ENCODE results near the gene BANF2. TPM values are rescaled to one million over a fixed set of nuclear protein-coding genes. Genes with fewer than 3 reads are reported as not detected.

The BANF2 gene
- total RNA-seq, 1 experiment from 2014 or later: not detected

- no peak overlapping the region for H3K27ac Mint-ChIP-seq (ENCODE audit: unreplicated experiment)
- no peaks in the 10 kb centered on the region for H3K36me3 Mint-ChIP-seq (ENCODE audit: insufficient read depth, unreplicated experiment)
- intact Hi-C loops (cut with micrococcal nuclease; ENCODE audit: unreplicated experiment): no loop called here
- no peaks in the 10 kb centered on the region for H3K27me3 Mint-ChIP-seq (ENCODE audit: unreplicated experiment)
- CTCF ChIA-PET: no interaction called here
- H3K4me1 Mint-ChIP-seq (ENCODE audit: low read depth, unreplicated experiment): no peaks in the 10 kb centered on the region
- no peaks in the 10 kb centered on the region for H3K9me3 Mint-ChIP-seq (ENCODE audit: low read depth, unreplicated experiment)
- H3K4me3 Mint-ChIP-seq (ENCODE audit: low read depth, unreplicated experiment): no peak overlapping the region
- TF ChIP-seq, protein P1, sequence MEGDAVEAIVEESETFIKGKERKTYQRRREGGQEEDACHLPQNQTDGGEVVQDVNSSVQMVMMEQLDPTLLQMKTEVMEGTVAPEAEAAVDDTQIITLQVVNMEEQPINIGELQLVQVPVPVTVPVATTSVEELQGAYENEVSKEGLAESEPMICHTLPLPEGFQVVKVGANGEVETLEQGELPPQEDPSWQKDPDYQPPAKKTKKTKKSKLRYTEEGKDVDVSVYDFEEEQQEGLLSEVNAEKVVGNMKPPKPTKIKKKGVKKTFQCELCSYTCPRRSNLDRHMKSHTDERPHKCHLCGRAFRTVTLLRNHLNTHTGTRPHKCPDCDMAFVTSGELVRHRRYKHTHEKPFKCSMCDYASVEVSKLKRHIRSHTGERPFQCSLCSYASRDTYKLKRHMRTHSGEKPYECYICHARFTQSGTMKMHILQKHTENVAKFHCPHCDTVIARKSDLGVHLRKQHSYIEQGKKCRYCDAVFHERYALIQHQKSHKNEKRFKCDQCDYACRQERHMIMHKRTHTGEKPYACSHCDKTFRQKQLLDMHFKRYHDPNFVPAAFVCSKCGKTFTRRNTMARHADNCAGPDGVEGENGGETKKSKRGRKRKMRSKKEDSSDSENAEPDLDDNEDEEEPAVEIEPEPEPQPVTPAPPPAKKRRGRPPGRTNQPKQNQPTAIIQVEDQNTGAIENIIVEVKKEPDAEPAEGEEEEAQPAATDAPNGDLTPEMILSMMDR (IDR thresholded peaks at IDR 0.05; ENCODE audit: unreplicated experiment): no peak
- BruUV-seq (replicated peaks): no TSS peak
- no peak for DNase-seq
Observed at GRCh38 chr20:17735959-17736621, 36.3 kb downstream of the BANF2 start.

DNA sequence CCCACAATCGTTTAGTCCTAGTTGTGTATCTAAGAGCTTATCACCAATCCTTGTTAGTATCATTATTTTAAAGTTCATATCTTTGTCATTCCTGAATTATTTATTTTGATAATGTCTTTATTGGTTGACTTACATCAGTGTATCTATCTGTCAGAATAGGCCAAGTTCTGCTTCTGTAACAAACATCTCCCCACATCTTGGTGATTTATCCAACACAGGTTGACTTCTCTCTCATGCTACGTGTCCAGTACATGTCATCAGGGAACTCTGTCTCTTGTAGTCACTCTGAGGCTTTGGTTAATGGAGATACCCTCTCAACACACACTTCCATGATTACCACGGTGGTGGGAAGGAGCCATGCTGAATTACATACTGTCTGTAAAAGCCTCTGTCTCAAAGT, 38.4 kb downstream of the BANF2 start:
- BruUV-seq (replicated peaks): no TSS peak
- CTCF ChIA-PET: no interaction called here

GRCh38 chr20:17741220-17741619, 41.5 kb downstream of the BANF2 start:
- H3K9me3 Mint-ChIP-seq (ENCODE audit: low read depth, unreplicated experiment): no peaks in the 10 kb centered on the region
- no peaks in the 10 kb centered on the region for H3K36me3 Mint-ChIP-seq (ENCODE audit: insufficient read depth, unreplicated experiment)
- H3K27me3 Mint-ChIP-seq (ENCODE audit: unreplicated experiment): no peaks in the 10 kb centered on the region
- no peak overlapping the region for H3K4me3 Mint-ChIP-seq (ENCODE audit: low read depth, unreplicated experiment)
- CTCF ChIA-PET: no interaction called here
- BruUV-seq (replicated peaks): no TSS peak
- DNase-seq: no peak
- no peak overlapping the region for H3K27ac Mint-ChIP-seq (ENCODE audit: unreplicated experiment)
- H3K4me1 Mint-ChIP-seq (ENCODE audit: low read depth, unreplicated experiment): no peaks in the 10 kb centered on the region
- TF ChIP-seq, protein P1 (IDR thresholded peaks at IDR 0.05; ENCODE audit: unreplicated experiment): no peak
- intact Hi-C loops (cut with micrococcal nuclease; ENCODE audit: unreplicated experiment): no loop called here

More for the DNA sequence above, 38.4 kb downstream of the BANF2 start:
- Mint-ChIP-seq H3K27ac (ENCODE audit: unreplicated experiment) (no peak overlapping the region), H3K36me3 (ENCODE audit: insufficient read depth, unreplicated experiment) (no peaks in the 10 kb centered on the region), H3K4me3 (ENCODE audit: low read depth, unreplicated experiment) (no peak overlapping the region), H3K4me1 (ENCODE audit: low read depth, unreplicated experiment) (no peaks in the 10 kb centered on the region), H3K27me3 (ENCODE audit: unreplicated experiment) (no peaks in the 10 kb centered on the region), H3K9me3 (ENCODE audit: low read depth, unreplicated experiment) (no peaks in the 10 kb centered on the region)
- intact Hi-C loops (cut with micrococcal nuclease; ENCODE audit: unreplicated experiment): no loop called here
- no peak for DNase-seq
- TF ChIP-seq, protein P1 (IDR thresholded peaks at IDR 0.05; ENCODE audit: unreplicated experiment): no peak

GRCh38 chr20:17742731-17743130, 43.0 kb downstream of the BANF2 start:
- H3K27me3 Mint-ChIP-seq (ENCODE audit: unreplicated experiment): no peaks in the 10 kb centered on the region
- CTCF ChIA-PET: no interaction called here
- H3K9me3 Mint-ChIP-seq (ENCODE audit: low read depth, unreplicated experiment): no peaks in the 10 kb centered on the region
- intact Hi-C loops (cut with micrococcal nuclease; ENCODE audit: unreplicated experiment): no loop called here
- TF ChIP-seq, protein P1 (IDR thresholded peaks at IDR 0.05; ENCODE audit: unreplicated experiment): no peak
- no peak overlapping the region for H3K4me3 Mint-ChIP-seq (ENCODE audit: low read depth, unreplicated experiment)
- no peaks in the 10 kb centered on the region for H3K36me3 Mint-ChIP-seq (ENCODE audit: insufficient read depth, unreplicated experiment)
- no peaks in the 10 kb centered on the region for H3K4me1 Mint-ChIP-seq (ENCODE audit: low read depth, unreplicated experiment)
- no peak overlapping the region for H3K27ac Mint-ChIP-seq (ENCODE audit: unreplicated experiment)
- no TSS peak for BruUV-seq (replicated peaks)
- no peak for DNase-seq

Data from Calu3 (cell line).